Parathyroid adenoma (tissue), 2 donors: Measurements from ENCODE around the gene GSG1L.

ENCODE experiments used
- H2AFZ ChIP-seq: fragments of 300-600 bp; sonication (generic); one replicate; pipeline ENCODE4 v1.7.0; 2017; ENCODE audit warnings: antibody characterized with exemption, mild to moderate bottlenecking
- H3K27ac ChIP-seq: fragments of 300-600 bp; sonication (generic); one replicate; pipeline ENCODE4 v1.7.0; 2017
- H3K27me3 ChIP-seq: fragments of 300-600 bp; sonication (generic); one replicate; pipeline ENCODE4 v1.7.0; 2017; ENCODE audit warnings: low read length; ENCODE audit not compliant: control insufficient read depth, insufficient read depth
- H3K36me3 ChIP-seq: fragments of 300-600 bp; sonication (generic); one replicate; pipeline ENCODE4 v1.7.0; 2017; ENCODE audit warnings: low read length; ENCODE audit not compliant: control insufficient read depth, insufficient read depth
- H3K4me1 ChIP-seq: fragments of 300-600 bp; sonication (generic); one replicate; pipeline ENCODE4 v1.7.0; 2017; ENCODE audit warnings: control low read depth
- H3K4me2 ChIP-seq: fragments of 300-600 bp; sonication (generic); one replicate; pipeline ENCODE4 v1.7.0; 2017; ENCODE audit warnings: low read length
- H3K4me3 ChIP-seq: fragments of 300-600 bp; sonication (generic); one replicate; pipeline ENCODE4 v1.7.0; 2017; ENCODE audit warnings: low read depth, low read length
- H3K79me2 ChIP-seq: fragments of 300-600 bp; sonication (generic); one replicate; pipeline ENCODE4 v1.7.0; 2017; ENCODE audit warnings: control low read depth
- H3K9ac ChIP-seq: fragments of 300-600 bp; sonication (generic); one replicate; pipeline ENCODE4 v1.7.0; 2017; ENCODE audit warnings: mild to moderate bottlenecking
- H3K9me3 ChIP-seq: fragments of 300-600 bp; sonication (generic); one replicate; pipeline ENCODE4 v1.7.0; 2017; ENCODE audit warnings: low read length; ENCODE audit not compliant: control insufficient read depth
- TF ChIP-seq, protein P1 (sequence below): fragments of 300-600 bp; sonication (generic); IDR thresholded peaks from one replicate; pipeline ENCODE4 v1.7.0; 2017; ENCODE audit warnings: antibody characterized with exemption, mild to moderate bottlenecking
- donor health status: primary hyperparathyroidism.

Gene GSG1L

DNA sequence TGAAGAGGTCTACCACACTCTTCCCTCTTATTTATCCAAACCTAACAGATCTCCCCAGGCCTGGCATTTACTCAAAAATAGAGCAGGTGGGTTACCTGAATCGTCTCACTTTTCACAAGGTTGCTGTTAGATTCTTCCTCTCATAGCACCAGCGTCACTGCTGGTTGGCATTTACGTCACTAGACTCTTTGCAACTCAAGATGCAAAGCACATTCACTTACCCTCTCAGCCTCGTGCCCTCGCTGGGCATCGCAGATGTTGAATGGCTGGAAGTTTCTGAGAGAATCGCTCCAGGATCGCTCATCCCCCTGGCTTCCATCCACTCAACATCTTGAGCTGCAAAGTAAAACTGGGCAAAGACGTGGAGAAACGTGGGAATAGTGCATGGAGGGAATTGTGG is 21.9 kb downstream of the GSG1L start:
- Histone ChIP-seq H2AFZ (no peak overlapping the region), H3K79me2 (no peaks in the 10 kb centered on the region), H3K9me3 (no peaks in the 10 kb centered on the region), H3K4me2 (no peak overlapping the region), H3K27ac (no peak overlapping the region), H3K27me3 (no peaks in the 10 kb centered on the region), H3K4me1 (no peaks in the 10 kb centered on the region), H3K36me3 (no peaks in the 10 kb centered on the region), H3K9ac (no peak overlapping the region), H3K4me3 (no peak overlapping the region)
- TF ChIP-seq, protein P1, sequence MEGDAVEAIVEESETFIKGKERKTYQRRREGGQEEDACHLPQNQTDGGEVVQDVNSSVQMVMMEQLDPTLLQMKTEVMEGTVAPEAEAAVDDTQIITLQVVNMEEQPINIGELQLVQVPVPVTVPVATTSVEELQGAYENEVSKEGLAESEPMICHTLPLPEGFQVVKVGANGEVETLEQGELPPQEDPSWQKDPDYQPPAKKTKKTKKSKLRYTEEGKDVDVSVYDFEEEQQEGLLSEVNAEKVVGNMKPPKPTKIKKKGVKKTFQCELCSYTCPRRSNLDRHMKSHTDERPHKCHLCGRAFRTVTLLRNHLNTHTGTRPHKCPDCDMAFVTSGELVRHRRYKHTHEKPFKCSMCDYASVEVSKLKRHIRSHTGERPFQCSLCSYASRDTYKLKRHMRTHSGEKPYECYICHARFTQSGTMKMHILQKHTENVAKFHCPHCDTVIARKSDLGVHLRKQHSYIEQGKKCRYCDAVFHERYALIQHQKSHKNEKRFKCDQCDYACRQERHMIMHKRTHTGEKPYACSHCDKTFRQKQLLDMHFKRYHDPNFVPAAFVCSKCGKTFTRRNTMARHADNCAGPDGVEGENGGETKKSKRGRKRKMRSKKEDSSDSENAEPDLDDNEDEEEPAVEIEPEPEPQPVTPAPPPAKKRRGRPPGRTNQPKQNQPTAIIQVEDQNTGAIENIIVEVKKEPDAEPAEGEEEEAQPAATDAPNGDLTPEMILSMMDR = no peak

DNA sequence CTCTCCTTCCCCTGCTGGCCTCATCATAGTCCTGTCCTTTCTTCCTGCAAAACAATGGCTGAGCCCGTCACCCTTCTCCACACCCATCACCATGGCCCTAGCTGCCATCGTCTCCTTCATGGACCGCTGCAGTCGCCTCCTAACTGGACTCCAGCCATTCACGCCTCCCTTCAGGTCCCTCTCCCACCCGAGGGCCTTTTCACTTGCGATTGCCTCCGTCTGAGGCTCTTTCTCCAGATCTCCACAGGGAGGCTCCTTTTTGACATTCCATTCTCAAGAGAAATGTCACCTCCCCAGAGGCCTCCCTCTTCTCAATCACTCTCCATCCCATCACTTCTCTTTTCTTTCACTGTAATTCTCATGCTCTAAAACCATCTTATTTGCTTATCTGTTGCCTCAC is 23.5 kb downstream of the GSG1L start:
- no peaks in the 10 kb centered on the region for H3K36me3 ChIP-seq
- H3K79me2 ChIP-seq = no peaks in the 10 kb centered on the region
- no peak overlapping the region for H3K4me2 ChIP-seq
- no peaks in the 10 kb centered on the region for H3K9me3 ChIP-seq
- no peak overlapping the region for H3K9ac ChIP-seq
- H2AFZ ChIP-seq = no peak overlapping the region
- H3K27ac ChIP-seq = no peak overlapping the region
- TF ChIP-seq, protein P1 = no peak
- no peaks in the 10 kb centered on the region for H3K4me1 ChIP-seq
- H3K27me3 ChIP-seq = no peaks in the 10 kb centered on the region
- H3K4me3 ChIP-seq = no peak overlapping the region

DNA sequence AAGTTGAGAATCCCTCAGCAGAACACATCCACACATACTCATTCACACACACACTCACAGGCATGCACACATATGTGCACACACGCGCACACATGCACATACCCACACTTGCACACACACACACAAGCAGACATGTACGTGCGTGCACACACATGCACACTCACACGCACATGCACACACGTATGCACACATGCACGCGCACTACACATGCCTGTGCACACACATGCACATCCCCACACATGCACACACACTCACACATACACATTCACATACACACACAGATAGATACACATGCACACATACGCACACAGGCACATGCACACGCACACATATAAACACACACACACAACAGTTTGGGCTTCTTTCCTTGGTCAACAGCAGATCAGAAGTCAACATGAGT is 24.0 kb downstream of the GSG1L start:
- TF ChIP-seq, protein P1 = no peak
- H3K9me3 ChIP-seq = no peaks in the 10 kb centered on the region
- no peaks in the 10 kb centered on the region for H3K79me2 ChIP-seq

DNA sequence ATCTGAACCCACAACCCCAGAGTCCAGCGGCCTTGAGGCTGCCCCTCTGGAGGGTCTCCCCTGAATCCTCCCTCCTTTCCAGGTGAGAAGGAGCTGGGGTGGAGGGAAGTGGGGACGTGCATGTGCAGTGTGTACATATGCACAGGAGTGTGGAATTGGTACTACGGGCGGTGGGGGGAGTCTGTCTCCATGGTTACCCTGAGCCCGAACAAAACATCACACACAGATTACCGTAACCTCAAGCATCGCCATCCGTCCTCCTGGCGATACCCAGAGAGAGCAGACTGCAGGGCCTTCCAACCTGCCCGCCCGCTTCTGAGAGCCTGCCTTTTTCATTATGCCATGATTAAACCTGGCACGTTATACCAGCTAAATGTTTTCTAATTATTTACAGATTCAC is 25.1 kb downstream of the GSG1L start:
- no peak overlapping the region for H3K9ac ChIP-seq
- H3K9me3 ChIP-seq = no peaks in the 10 kb centered on the region
- no peak overlapping the region for H3K27ac ChIP-seq
- H3K36me3 ChIP-seq = no peaks in the 10 kb centered on the region
- H3K27me3 ChIP-seq = no peaks in the 10 kb centered on the region
- no peaks in the 10 kb centered on the region for H3K4me1 ChIP-seq
- no peak overlapping the region for H3K4me3 ChIP-seq
- no peak overlapping the region for H2AFZ ChIP-seq
- no peak overlapping the region for H3K4me2 ChIP-seq
- TF ChIP-seq, protein P1 = no peak
- no peaks in the 10 kb centered on the region for H3K79me2 ChIP-seq

More for the DNA sequence above, 24.0 kb downstream of the GSG1L start:
- Histone ChIP-seq H3K4me1 (no peaks in the 10 kb centered on the region), H3K4me3 (no peak overlapping the region), H2AFZ (no peak overlapping the region), H3K27ac (no peak overlapping the region), H3K4me2 (no peak overlapping the region), H3K9ac (no peak overlapping the region), H3K36me3 (no peaks in the 10 kb centered on the region), H3K27me3 (no peaks in the 10 kb centered on the region)

DNA sequence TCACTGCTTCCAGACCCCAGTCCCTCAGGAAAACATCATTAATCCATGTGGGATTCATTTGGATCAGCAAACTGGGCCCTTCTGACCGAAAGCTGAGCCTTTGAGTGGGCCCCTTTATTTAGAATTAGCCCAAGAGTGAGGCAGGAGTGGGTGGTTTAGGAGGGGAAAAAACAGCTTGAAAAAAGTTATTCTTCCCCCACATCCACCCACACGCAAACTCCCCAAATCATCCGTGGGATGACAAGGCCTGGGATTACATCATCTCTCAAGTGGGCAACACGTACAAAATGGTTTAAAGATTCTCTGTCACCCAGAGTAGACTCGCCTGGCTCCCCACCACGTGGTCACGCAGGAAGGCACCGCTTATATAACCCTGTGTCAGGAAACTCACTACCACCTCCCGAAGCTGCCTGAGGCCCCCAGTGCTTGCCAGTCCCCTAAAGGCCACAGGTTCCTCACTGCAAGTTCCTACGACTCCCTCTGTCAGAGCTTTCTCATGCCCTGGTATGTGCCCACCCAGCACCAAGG is 27.6 kb downstream of the GSG1L start:
- Histone ChIP-seq H3K4me2 (no peak overlapping the region), H3K79me2 (no peaks in the 10 kb centered on the region), H3K36me3 (no peaks in the 10 kb centered on the region), H3K4me3 (no peak overlapping the region), H2AFZ (no peak overlapping the region), H3K27ac (no peak overlapping the region), H3K9ac (no peak overlapping the region), H3K4me1 (no peaks in the 10 kb centered on the region), H3K27me3 (no peaks in the 10 kb centered on the region), H3K9me3 (no peaks in the 10 kb centered on the region)
- TF ChIP-seq, protein P1 = no peak
